Hepatic stellate cell (primary cell): ENCODE measurements around the gene DNAJB6.
A peak's percentile ranks its signal among the peaks of the same experiment; 100 is the strongest.

ENCODE experiments used
- DNase-seq: peaks from one replicate; pipeline ENCODE4 v3.0.0; 2011; ENCODE audit warnings: low spot score

DNAJB6 gene

GRCh38 chr7:157409753-157410727 lies 73.2 kb downstream of the DNAJB6 start:
- no peak for DNase-seq

- no peak for DNase-seq
Measured at GRCh38 chr7:157410831-157411556, 74.2 kb downstream of the DNAJB6 start.

- DNase-seq = peak; percentile 37
Measured at GRCh38 chr7:157411580-157411979, 74.8 kb downstream of the DNAJB6 start.

- DNase-seq = peak; percentile 86
Measured at GRCh38 chr7:157412021-157412443, 75.2 kb downstream of the DNAJB6 start.

- DNase-seq = no peak
Measured at GRCh38 chr7:157412491-157413180, 75.8 kb downstream of the DNAJB6 start.

GRCh38 chr7:157413881-157414701 lies 77.3 kb downstream of the DNAJB6 start:
- DNase-seq = no peak

GRCh38 chr7:157414702-157415096 lies 77.9 kb downstream of the DNAJB6 start:
- DNase-seq = no peak

- DNase-seq = no peak
Measured at GRCh38 chr7:157415486-157415885, 78.7 kb downstream of the DNAJB6 start.

GRCh38 chr7:157416011-157416410 lies 79.2 kb downstream of the DNAJB6 start:
- no peak for DNase-seq

GRCh38 chr7:157418204-157419034 lies 81.6 kb downstream of the DNAJB6 start:
- no peak for DNase-seq

GRCh38 chr7:157419035-157419293 lies 82.2 kb downstream of the DNAJB6 start:
- DNase-seq = no peak

- no peak for DNase-seq
Measured at GRCh38 chr7:157422279-157422678, 85.5 kb downstream of the DNAJB6 start.

- no peak for DNase-seq
Measured at GRCh38 chr7:157423348-157423747, 86.5 kb downstream of the DNAJB6 start.

- DNase-seq = no peak
Measured at GRCh38 chr7:157423886-157424565, 87.2 kb downstream of the DNAJB6 start.

- DNase-seq = no peak
Measured at GRCh38 chr7:157425137-157425731, 88.4 kb downstream of the DNAJB6 start.

- DNase-seq = no peak
Measured at GRCh38 chr7:157425761-157426160, 89.0 kb downstream of the DNAJB6 start.

- DNase-seq = no peak
Measured at GRCh38 chr7:157426463-157427301, 89.9 kb downstream of the DNAJB6 start.

GRCh38 chr7:157427811-157428553 lies 91.2 kb downstream of the DNAJB6 start:
- DNase-seq = no peak
